ENCODE data around the gene FILIP1.

The FILIP1 gene

GRCh38 chr6:75266716-75267291 is 226.8 kb downstream of the FILIP1 start:
- no peak for DNase-seq (ENCODE audit: low read depth in 3 of 3)

DNA sequence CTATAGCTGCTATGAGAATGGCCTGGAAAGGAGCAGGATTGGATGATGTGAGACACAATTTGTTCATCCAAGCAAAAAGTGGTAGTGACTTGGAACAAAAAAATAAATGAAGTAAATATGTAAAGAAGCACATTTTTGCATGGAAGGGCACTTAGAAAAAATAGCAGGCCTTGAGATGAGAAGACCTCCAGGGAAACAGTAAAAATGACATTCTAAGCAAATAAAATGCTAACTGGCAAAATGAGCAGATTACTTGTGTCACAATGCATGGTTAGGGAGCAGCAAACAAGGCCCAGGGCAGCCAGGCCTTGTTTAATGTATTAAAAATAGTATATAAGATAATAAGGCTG is 230.2 kb downstream of the FILIP1 start:
- no peak for DNase-seq (ENCODE audit: low read depth in 3 of 3)

DNA sequence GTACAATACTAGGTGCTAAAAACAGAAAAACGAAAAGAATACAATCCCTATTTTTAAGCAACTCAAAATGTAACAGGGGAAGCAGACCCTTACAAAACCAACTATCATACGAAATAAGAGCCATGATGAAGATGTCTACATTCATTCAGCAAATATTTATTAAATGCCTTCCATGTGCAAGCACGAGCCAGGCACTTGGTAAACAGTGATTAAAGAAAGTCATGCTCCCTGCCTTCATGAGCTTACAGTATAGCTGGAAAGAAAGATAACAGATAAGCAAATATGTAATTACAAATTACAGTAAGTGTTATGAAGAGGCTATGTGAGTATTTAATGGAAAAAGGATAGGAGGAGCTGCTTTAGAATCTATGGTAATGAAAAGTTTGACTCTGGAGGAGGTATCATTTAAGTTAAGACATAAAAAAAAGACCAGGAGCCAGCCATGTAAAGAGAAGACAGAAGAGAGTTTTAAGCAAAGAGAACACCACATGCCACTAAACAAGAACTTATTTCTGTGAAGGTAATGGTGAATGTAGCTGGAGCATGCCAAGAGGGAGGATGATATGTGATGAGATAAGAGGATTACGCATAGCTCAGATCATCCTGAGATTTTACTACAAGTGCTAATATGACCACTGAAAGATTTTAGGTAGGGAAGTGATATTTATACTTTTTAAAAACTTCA is 230.7 kb downstream of the FILIP1 start:
- no peak for DNase-seq (ENCODE audit: low read depth in 3 of 3)

DNA sequence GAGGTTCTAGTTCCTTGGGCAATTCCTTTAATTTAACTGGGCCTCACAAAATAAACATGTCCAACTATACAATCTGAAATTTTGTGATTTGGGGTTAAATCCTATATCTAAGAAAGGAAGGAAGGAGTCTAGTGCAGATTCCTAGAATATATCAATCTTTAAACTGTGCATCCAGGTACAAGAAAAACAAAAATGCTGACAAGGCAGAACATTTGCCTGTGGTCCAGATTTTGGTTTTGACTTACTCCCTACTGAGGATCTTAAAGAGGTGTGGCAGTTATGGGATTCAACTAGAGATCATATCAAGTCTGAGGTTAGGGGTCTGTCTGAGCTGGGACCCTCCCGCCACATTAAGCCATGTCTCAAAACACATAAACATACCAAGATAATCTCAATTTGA is 232.3 kb downstream of the FILIP1 start:
- no peak for DNase-seq (ENCODE audit: low read depth in 3 of 3)

DNA sequence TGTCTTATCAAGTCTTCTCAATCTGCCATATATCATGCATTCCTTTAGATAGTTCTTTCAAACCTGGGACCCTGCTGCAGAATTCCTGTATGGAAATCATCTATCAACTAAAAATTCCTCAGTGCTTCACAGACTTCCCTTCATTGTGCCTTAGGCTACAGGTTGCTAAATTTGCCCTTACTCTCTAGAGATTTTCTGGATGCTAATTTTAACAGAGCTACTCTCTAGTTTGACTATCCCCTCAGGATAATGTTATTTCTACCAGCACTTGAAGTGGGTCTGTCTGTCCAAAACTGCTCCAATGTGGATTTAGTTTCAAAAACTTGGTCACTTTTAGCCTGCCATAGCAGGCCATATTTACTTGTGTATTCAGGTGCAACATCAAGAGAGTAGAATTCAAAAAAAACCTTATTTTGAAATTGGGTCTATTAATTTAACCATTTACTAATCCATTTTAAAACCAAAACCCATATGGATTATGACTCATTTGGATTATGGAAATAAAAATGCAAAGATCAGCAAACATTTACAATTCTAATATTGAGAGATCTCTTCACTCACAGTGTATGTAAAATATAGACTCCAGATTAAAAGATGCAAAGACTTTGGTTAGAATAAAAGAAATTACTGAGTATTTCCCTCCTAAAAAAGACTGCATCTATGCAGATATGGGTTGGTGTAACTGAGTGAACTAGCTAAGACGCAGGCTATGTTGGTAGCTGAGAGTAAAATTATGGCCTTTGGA is 236.1 kb downstream of the FILIP1 start:
- DNase-seq (ENCODE audit: low read depth in 3 of 3): no peak

DNA sequence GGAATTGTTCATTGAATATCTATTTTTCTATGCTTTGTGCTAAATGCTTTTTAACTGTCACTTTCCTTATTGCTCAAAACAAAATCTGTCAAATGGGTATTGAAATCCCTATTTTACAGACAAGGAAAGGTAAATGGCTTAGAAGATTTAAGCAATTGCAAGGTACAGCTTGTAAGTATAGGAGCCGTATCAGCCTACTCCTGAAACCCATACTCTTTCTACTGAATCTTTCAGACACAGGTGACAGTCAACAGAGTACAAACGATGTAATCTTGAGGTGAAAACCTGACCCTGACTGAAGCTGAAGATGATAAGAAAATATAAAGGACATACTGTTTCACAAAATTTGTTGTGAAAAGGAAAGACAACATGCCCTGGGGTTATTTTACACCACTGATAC is 243.0 kb downstream of the FILIP1 start:
- no peak for DNase-seq (ENCODE audit: low read depth in 3 of 3)

DNA sequence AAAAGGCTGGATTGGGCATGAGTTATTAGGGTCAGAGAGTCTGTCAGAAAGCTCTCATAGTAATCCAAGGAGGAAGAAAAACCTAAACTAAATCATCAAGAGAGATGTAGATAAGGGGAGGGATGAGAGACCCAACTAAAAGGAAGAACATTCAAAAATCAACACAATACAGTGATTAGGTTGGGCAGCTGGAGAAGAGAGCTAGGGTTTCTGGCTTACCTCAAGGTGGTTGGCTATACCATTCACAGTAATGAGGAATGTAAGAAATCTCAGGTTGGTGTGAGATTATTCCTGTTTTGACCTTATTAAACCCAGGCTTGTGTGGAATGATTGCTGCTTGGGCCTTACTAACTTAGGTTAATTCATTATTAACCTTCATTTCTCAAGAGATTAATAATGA is 243.8 kb downstream of the FILIP1 start:
- DNase-seq (ENCODE audit: low read depth in 3 of 3): no peak

- DNase-seq (ENCODE audit: low read depth in 3 of 3): no peak
These were observed 247.2 kb downstream of the FILIP1 start for GRCh38 chr6:75246386-75246785.

DNA sequence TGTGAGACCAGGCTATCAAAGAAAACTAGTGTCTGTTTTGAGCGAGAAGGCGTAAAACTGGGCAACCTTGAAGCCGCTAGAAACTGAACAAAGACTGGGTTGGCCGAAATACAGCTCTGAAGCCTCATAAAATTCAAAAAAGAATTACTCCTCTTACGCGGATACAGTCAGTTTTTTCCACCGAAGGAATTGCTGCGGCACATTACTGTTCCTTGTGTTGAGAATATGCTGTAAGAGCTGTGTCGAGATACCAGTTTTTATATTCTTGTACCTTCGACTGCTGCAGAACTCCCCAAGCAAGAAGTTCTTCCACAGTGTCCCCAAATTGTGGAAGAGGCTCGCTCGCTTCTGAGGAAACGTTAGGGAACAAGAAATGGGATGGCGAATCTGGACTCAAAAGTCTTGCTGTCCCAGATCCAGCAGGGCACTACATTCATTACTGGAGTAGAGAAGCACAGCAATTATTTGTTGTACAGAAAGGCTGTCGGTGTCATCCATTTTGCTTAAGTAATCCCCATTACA is 249.5 kb downstream of the FILIP1 start:
- DNase-seq (ENCODE audit: low read depth in 3 of 3): no peak

DNA sequence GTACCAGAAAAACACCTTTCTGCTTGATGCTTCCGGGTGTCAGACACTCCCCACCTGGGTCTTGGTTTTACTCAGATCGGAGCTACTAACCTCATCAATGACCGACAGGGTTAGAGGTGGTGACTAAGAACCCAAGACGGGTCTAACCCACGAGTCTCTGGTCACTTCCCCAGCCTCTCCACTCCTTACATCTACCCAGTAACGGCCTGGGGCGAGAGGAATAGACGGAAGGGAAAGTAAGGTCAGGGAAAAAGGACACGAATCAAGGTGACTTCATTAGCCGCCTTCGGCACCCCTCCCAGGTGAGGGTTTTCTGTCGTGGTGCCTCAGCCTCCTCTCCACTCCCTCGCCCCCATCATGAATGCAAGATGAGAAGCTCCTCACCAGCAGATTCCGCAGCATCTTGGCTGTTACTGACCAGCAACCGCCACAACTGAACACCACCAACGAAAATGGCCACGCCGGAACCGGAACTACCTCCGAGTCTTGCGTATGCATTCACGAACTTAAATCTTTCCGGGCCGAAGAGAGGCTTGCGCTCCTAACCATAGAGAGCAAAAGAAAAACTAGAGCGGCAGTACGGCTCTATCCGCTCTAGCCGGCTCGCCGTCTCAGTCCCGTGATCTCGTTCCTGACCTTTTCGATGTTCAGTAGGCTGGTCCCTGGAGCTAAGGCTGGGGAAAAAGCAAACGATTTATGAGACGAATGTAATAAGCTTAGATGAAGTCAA is 250.1 kb downstream of the FILIP1 start, which contains the start of gene COX7A2:
Gene COX7A2, minus strand, starts transcription at position 469 of the 730 bp plus-strand sequence. Its CDS starts 67 bp downstream, at position 402.
- peak; percentile 57 to 71 (median 71) for DNase-seq (ENCODE audit: low read depth in 3 of 3)
